ENCODE data around the gene LRBA.

Gene LRBA

GRCh38 chr4:150232029-150232428 is 783.1 kb downstream of the LRBA start:
- no peak for ATAC-seq (ENCODE audit: low read depth)
- H3K4me3 Mint-ChIP-seq: no peak overlapping the region
- H3K36me3 Mint-ChIP-seq: peaks cover 2% of the 10 kb centered on the region
- peaks cover 12% of the 10 kb centered on the region for H3K27me3 Mint-ChIP-seq
- no peaks in the 10 kb centered on the region for H3K4me1 Mint-ChIP-seq
- no peak overlapping the region for H3K27ac Mint-ChIP-seq
- DNase-seq (ENCODE audit: low spot score in 2 of 2): no peak
- no peaks in the 10 kb centered on the region for H3K9me3 Mint-ChIP-seq

GRCh38 chr4:150231107-150231770 is 783.8 kb downstream of the LRBA start:
- Mint-ChIP-seq H3K4me3 (no peak overlapping the region), H3K27me3 (peaks cover 12% of the 10 kb centered on the region), H3K9me3 (no peaks in the 10 kb centered on the region), H3K36me3 (peaks cover 2% of the 10 kb centered on the region), H3K27ac (no peak overlapping the region), H3K4me1 (no peaks in the 10 kb centered on the region)
- DNase-seq (ENCODE audit: low spot score in 2 of 2): no peak
- ATAC-seq (ENCODE audit: low read depth): no peak

- Mint-ChIP-seq H3K36me3 (peaks cover 2% of the 10 kb centered on the region), H3K4me1 (no peaks in the 10 kb centered on the region), H3K9me3 (no peaks in the 10 kb centered on the region), H3K27me3 (peaks cover 10% of the 10 kb centered on the region), H3K27ac (no peak overlapping the region), H3K4me3 (no peak overlapping the region)
- ATAC-seq (ENCODE audit: low read depth): no peak
- DNase-seq (ENCODE audit: low spot score in 2 of 2): no peak
Observed at GRCh38 chr4:150230561-150230960, 784.5 kb downstream of the LRBA start.

- peaks cover 10% of the 10 kb centered on the region for H3K27me3 Mint-ChIP-seq
- peaks cover 2% of the 10 kb centered on the region for H3K36me3 Mint-ChIP-seq
- ATAC-seq (ENCODE audit: low read depth): no peak
- H3K4me1 Mint-ChIP-seq: no peaks in the 10 kb centered on the region
- DNase-seq (ENCODE audit: low spot score in 2 of 2): no peak
- H3K4me3 Mint-ChIP-seq: no peak overlapping the region
- no peak overlapping the region for H3K27ac Mint-ChIP-seq
- no peaks in the 10 kb centered on the region for H3K9me3 Mint-ChIP-seq
Observed at GRCh38 chr4:150229520-150229919, 785.6 kb downstream of the LRBA start.

GRCh38 chr4:150224896-150225591 is 790.0 kb downstream of the LRBA start:
- Mint-ChIP-seq H3K9me3 (no peaks in the 10 kb centered on the region), H3K36me3 (no peaks in the 10 kb centered on the region), H3K27ac (no peak overlapping the region), H3K4me1 (no peaks in the 10 kb centered on the region), H3K27me3 (peaks cover 7% of the 10 kb centered on the region), H3K4me3 (no peak overlapping the region)
- no peak for DNase-seq (ENCODE audit: low spot score in 2 of 2)
- no peak for ATAC-seq (ENCODE audit: low read depth)

- Mint-ChIP-seq H3K9me3 (no peaks in the 10 kb centered on the region), H3K36me3 (no peaks in the 10 kb centered on the region), H3K4me3 (no peak overlapping the region), H3K27me3 (no peaks in the 10 kb centered on the region), H3K27ac (no peak overlapping the region), H3K4me1 (no peaks in the 10 kb centered on the region)
- DNase-seq (ENCODE audit: low spot score in 2 of 2) (no peak), ATAC-seq (ENCODE audit: low read depth) (no peak)
Observed at GRCh38 chr4:150219841-150220240, 795.2 kb downstream of the LRBA start.

- Mint-ChIP-seq H3K36me3 (no peaks in the 10 kb centered on the region), H3K27ac (no peak overlapping the region), H3K4me3 (no peak overlapping the region), H3K27me3 (no peaks in the 10 kb centered on the region), H3K9me3 (no peaks in the 10 kb centered on the region), H3K4me1 (no peaks in the 10 kb centered on the region)
- ATAC-seq (ENCODE audit: low read depth) (no peak), DNase-seq (ENCODE audit: low spot score in 2 of 2) (no peak)
Observed at GRCh38 chr4:150218447-150218846, 796.6 kb downstream of the LRBA start.

- Mint-ChIP-seq H3K4me3 (no peak overlapping the region), H3K9me3 (no peaks in the 10 kb centered on the region), H3K27me3 (no peaks in the 10 kb centered on the region), H3K36me3 (no peaks in the 10 kb centered on the region), H3K27ac (no peak overlapping the region), H3K4me1 (no peaks in the 10 kb centered on the region)
- ATAC-seq (ENCODE audit: low read depth) (no peak), DNase-seq (ENCODE audit: low spot score in 2 of 2) (no peak)
Observed at GRCh38 chr4:150217808-150218207, 797.3 kb downstream of the LRBA start.

- ATAC-seq (ENCODE audit: low read depth) (no peak), DNase-seq (ENCODE audit: low spot score in 2 of 2) (no peak)
- Mint-ChIP-seq H3K36me3 (no peaks in the 10 kb centered on the region), H3K27me3 (no peaks in the 10 kb centered on the region), H3K27ac (no peak overlapping the region), H3K4me1 (no peaks in the 10 kb centered on the region), H3K4me3 (no peak overlapping the region), H3K9me3 (no peaks in the 10 kb centered on the region)
Observed at GRCh38 chr4:150217192-150217591, 797.9 kb downstream of the LRBA start.

GRCh38 chr4:150216726-150217125 is 798.4 kb downstream of the LRBA start:
- Mint-ChIP-seq H3K27me3 (no peaks in the 10 kb centered on the region), H3K4me1 (no peaks in the 10 kb centered on the region), H3K27ac (no peak overlapping the region), H3K9me3 (no peaks in the 10 kb centered on the region), H3K36me3 (no peaks in the 10 kb centered on the region), H3K4me3 (no peak overlapping the region)
- no peak for DNase-seq (ENCODE audit: low spot score in 2 of 2)
- no peak for ATAC-seq (ENCODE audit: low read depth)

GRCh38 chr4:150215601-150216000 is 799.5 kb downstream of the LRBA start:
- Mint-ChIP-seq H3K27me3 (peaks cover 3% of the 10 kb centered on the region), H3K36me3 (no peaks in the 10 kb centered on the region), H3K27ac (no peak overlapping the region), H3K4me1 (no peaks in the 10 kb centered on the region), H3K4me3 (no peak overlapping the region), H3K9me3 (no peaks in the 10 kb centered on the region)
- DNase-seq (ENCODE audit: low spot score in 2 of 2) (no peak), ATAC-seq (ENCODE audit: low read depth) (no peak)
